ENCODE data around the gene FTO. TPM values are rescaled to one million over a fixed set of nuclear protein-coding genes. Genes with fewer than 3 reads are reported as not detected.

FTO gene
- total and polyA plus RNA-seq, 5 donors from 2014 or later = 58.6 to 97.6 (median 93.4) TPM

GRCh38 chr16:54142787-54143186 lies 438.8 kb downstream of the FTO start:
- Histone ChIP-seq H3K36me3 (ENCODE audit: control insufficient read depth, insufficient read depth, low read length) (no peaks in the 10 kb centered on the region), H3K27me3 (ENCODE audit: control insufficient read depth, insufficient read depth, low read length) (no peaks in the 10 kb centered on the region), H3K9me3 (ENCODE audit: control insufficient read depth in 2 of 2, low read length in 2 of 2) (no peaks in the 10 kb centered on the region), H3K4me1 (ENCODE audit: control insufficient read depth, insufficient read depth, low read length, poor library complexity, severe bottlenecking) (no peaks in the 10 kb centered on the region), H3K27ac (ENCODE audit: insufficient read depth, low read length, poor library complexity, severe bottlenecking) (no peak overlapping the region), H3K4me3 (ENCODE audit: low read depth, low read length) (no peak overlapping the region)
- Mint-ChIP-seq H3K36me3 (no peaks in the 10 kb centered on the region), H3K4me3 (no peak overlapping the region), H3K4me1 (peaks cover 0 to 2% (median 0%) of the 10 kb centered on the region in 4 donors), H3K27ac (peak overlapping the region in 1 of 3 donors; percentile 34), H3K27me3 (peaks cover 13% of the 10 kb centered on the region), H3K9me3 (peaks cover 0 to 6% (median 0%) of the 10 kb centered on the region in 7 donors)
- no peak for DNase-seq
- no peak for ATAC-seq (ENCODE audit: low read depth in 2 of 2)

GRCh38 chr16:54143410-54143809 lies 439.5 kb downstream of the FTO start:
- no peaks in the 10 kb centered on the region for H3K36me3 Mint-ChIP-seq
- no peak overlapping the region for H3K27ac Mint-ChIP-seq
- ATAC-seq (ENCODE audit: low read depth in 2 of 2) (no peak), DNase-seq (no peak)
- Histone ChIP-seq H3K36me3 (ENCODE audit: control insufficient read depth, insufficient read depth, low read length) (no peaks in the 10 kb centered on the region), H3K27me3 (ENCODE audit: control insufficient read depth, insufficient read depth, low read length) (no peaks in the 10 kb centered on the region), H3K9me3 (ENCODE audit: control insufficient read depth in 2 of 2, low read length in 2 of 2) (no peaks in the 10 kb centered on the region), H3K27ac (ENCODE audit: insufficient read depth, low read length, poor library complexity, severe bottlenecking) (no peak overlapping the region), H3K4me1 (ENCODE audit: control insufficient read depth, insufficient read depth, low read length, poor library complexity, severe bottlenecking) (no peaks in the 10 kb centered on the region), H3K4me3 (ENCODE audit: low read depth, low read length) (no peak overlapping the region)
- H3K4me1 Mint-ChIP-seq = peaks cover 0 to 2% (median 0%) of the 10 kb centered on the region in 4 donors
- H3K27me3 Mint-ChIP-seq = peaks cover 9% of the 10 kb centered on the region
- no peak overlapping the region for H3K4me3 Mint-ChIP-seq
- H3K9me3 Mint-ChIP-seq = peaks cover 0 to 6% (median 0%) of the 10 kb centered on the region in 7 donors

GRCh38 chr16:54143934-54144571 lies 440.1 kb downstream of the FTO start:
- Histone ChIP-seq H3K4me3 (ENCODE audit: low read depth, low read length) (no peak overlapping the region), H3K36me3 (ENCODE audit: control insufficient read depth, insufficient read depth, low read length) (no peaks in the 10 kb centered on the region), H3K27me3 (ENCODE audit: control insufficient read depth, insufficient read depth, low read length) (no peaks in the 10 kb centered on the region), H3K27ac (ENCODE audit: insufficient read depth, low read length, poor library complexity, severe bottlenecking) (no peak overlapping the region), H3K4me1 (ENCODE audit: control insufficient read depth, insufficient read depth, low read length, poor library complexity, severe bottlenecking) (no peaks in the 10 kb centered on the region), H3K9me3 (ENCODE audit: control insufficient read depth in 2 of 2, low read length in 2 of 2) (no peaks in the 10 kb centered on the region)
- no peaks in the 10 kb centered on the region for H3K36me3 Mint-ChIP-seq
- no peak for ATAC-seq (ENCODE audit: low read depth in 2 of 2)
- no peak for DNase-seq
- H3K27ac Mint-ChIP-seq = no peak overlapping the region
- H3K4me1 Mint-ChIP-seq = peaks cover 0 to 2% (median 0%) of the 10 kb centered on the region in 4 donors
- H3K27me3 Mint-ChIP-seq = peaks cover 7% of the 10 kb centered on the region
- no peak overlapping the region for H3K4me3 Mint-ChIP-seq
- H3K9me3 Mint-ChIP-seq = peaks cover 0 to 6% (median 0%) of the 10 kb centered on the region in 7 donors

GRCh38 chr16:54144572-54144947 lies 440.6 kb downstream of the FTO start:
- H3K27me3 ChIP-seq (ENCODE audit: control insufficient read depth, insufficient read depth, low read length) = no peaks in the 10 kb centered on the region
- Mint-ChIP-seq H3K4me3 (no peak overlapping the region), H3K27ac (no peak overlapping the region), H3K27me3 (peaks cover 7% of the 10 kb centered on the region), H3K36me3 (no peaks in the 10 kb centered on the region), H3K9me3 (peaks cover 0 to 6% (median 0%) of the 10 kb centered on the region in 7 donors), H3K4me1 (peaks cover 0 to 2% (median 0%) of the 10 kb centered on the region in 4 donors)
- no peaks in the 10 kb centered on the region for H3K36me3 ChIP-seq (ENCODE audit: control insufficient read depth, insufficient read depth, low read length)
- H3K4me3 ChIP-seq (ENCODE audit: low read depth, low read length) = no peak overlapping the region
- DNase-seq = no peak
- ATAC-seq (ENCODE audit: low read depth in 2 of 2) = no peak
- no peak overlapping the region for H3K27ac ChIP-seq (ENCODE audit: insufficient read depth, low read length, poor library complexity, severe bottlenecking)
- H3K9me3 ChIP-seq (ENCODE audit: control insufficient read depth in 2 of 2, low read length in 2 of 2) = no peaks in the 10 kb centered on the region
- H3K4me1 ChIP-seq (ENCODE audit: control insufficient read depth, insufficient read depth, low read length, poor library complexity, severe bottlenecking) = no peaks in the 10 kb centered on the region

GRCh38 chr16:54145881-54146280 lies 441.9 kb downstream of the FTO start:
- H3K4me1 Mint-ChIP-seq = peaks cover 0 to 2% (median 0%) of the 10 kb centered on the region in 4 donors
- no peak overlapping the region for H3K4me3 Mint-ChIP-seq
- Histone ChIP-seq H3K36me3 (ENCODE audit: control insufficient read depth, insufficient read depth, low read length) (no peaks in the 10 kb centered on the region), H3K27ac (ENCODE audit: insufficient read depth, low read length, poor library complexity, severe bottlenecking) (no peak overlapping the region), H3K4me3 (ENCODE audit: low read depth, low read length) (no peak overlapping the region), H3K27me3 (ENCODE audit: control insufficient read depth, insufficient read depth, low read length) (no peaks in the 10 kb centered on the region), H3K9me3 (ENCODE audit: control insufficient read depth in 2 of 2, low read length in 2 of 2) (no peaks in the 10 kb centered on the region), H3K4me1 (ENCODE audit: control insufficient read depth, insufficient read depth, low read length, poor library complexity, severe bottlenecking) (no peaks in the 10 kb centered on the region)
- ATAC-seq (ENCODE audit: low read depth in 2 of 2) (no peak), DNase-seq (no peak)
- no peaks in the 10 kb centered on the region for H3K36me3 Mint-ChIP-seq
- no peak overlapping the region for H3K27ac Mint-ChIP-seq
- H3K9me3 Mint-ChIP-seq = peaks cover 0 to 5% (median 0%) of the 10 kb centered on the region in 7 donors
- H3K27me3 Mint-ChIP-seq = peaks cover 7% of the 10 kb centered on the region

GRCh38 chr16:54148974-54149373 lies 445.0 kb downstream of the FTO start:
- no peaks in the 10 kb centered on the region for H3K27me3 Mint-ChIP-seq
- H3K4me3 ChIP-seq (ENCODE audit: low read depth, low read length) = no peak overlapping the region
- DNase-seq (no peak), ATAC-seq (ENCODE audit: low read depth in 2 of 2) (no peak)
- no peaks in the 10 kb centered on the region for H3K4me1 Mint-ChIP-seq
- no peak overlapping the region for H3K27ac Mint-ChIP-seq
- no peak overlapping the region for H3K27ac ChIP-seq (ENCODE audit: insufficient read depth, low read length, poor library complexity, severe bottlenecking)
- no peaks in the 10 kb centered on the region for H3K9me3 ChIP-seq (ENCODE audit: control insufficient read depth in 2 of 2, low read length in 2 of 2)
- no peaks in the 10 kb centered on the region for H3K4me1 ChIP-seq (ENCODE audit: control insufficient read depth, insufficient read depth, low read length, poor library complexity, severe bottlenecking)
- H3K36me3 Mint-ChIP-seq = no peaks in the 10 kb centered on the region
- H3K27me3 ChIP-seq (ENCODE audit: control insufficient read depth, insufficient read depth, low read length) = no peaks in the 10 kb centered on the region
- no peak overlapping the region for H3K4me3 Mint-ChIP-seq
- H3K36me3 ChIP-seq (ENCODE audit: control insufficient read depth, insufficient read depth, low read length) = no peaks in the 10 kb centered on the region
- H3K9me3 Mint-ChIP-seq = no peaks in the 10 kb centered on the region

GRCh38 chr16:54150861-54151260 lies 446.9 kb downstream of the FTO start:
- no peaks in the 10 kb centered on the region for H3K36me3 Mint-ChIP-seq

More at GRCh38 chr16:54150861-54151260, 446.9 kb downstream of the FTO start:
- no peaks in the 10 kb centered on the region for H3K4me1 Mint-ChIP-seq
- no peaks in the 10 kb centered on the region for H3K27me3 Mint-ChIP-seq
- H3K9me3 Mint-ChIP-seq = peaks cover 0 to 2% (median 0%) of the 10 kb centered on the region in 7 donors
- H3K9me3 ChIP-seq (ENCODE audit: control insufficient read depth in 2 of 2, low read length in 2 of 2) = no peaks in the 10 kb centered on the region
- no peak overlapping the region for H3K27ac ChIP-seq (ENCODE audit: insufficient read depth, low read length, poor library complexity, severe bottlenecking)
- DNase-seq (no peak), ATAC-seq (ENCODE audit: low read depth in 2 of 2) (no peak)
- no peaks in the 10 kb centered on the region for H3K27me3 ChIP-seq (ENCODE audit: control insufficient read depth, insufficient read depth, low read length)
- no peak overlapping the region for H3K27ac Mint-ChIP-seq
- no peak overlapping the region for H3K4me3 Mint-ChIP-seq
- no peak overlapping the region for H3K4me3 ChIP-seq (ENCODE audit: low read depth, low read length)
- no peaks in the 10 kb centered on the region for H3K36me3 ChIP-seq (ENCODE audit: control insufficient read depth, insufficient read depth, low read length)
- no peaks in the 10 kb centered on the region for H3K4me1 ChIP-seq (ENCODE audit: control insufficient read depth, insufficient read depth, low read length, poor library complexity, severe bottlenecking)

All from CD4-positive, CD25-positive, alpha-beta regulatory T cell (primary cell).